ENCODE data around the gene ZNF318. TPM values are rescaled to one million over a fixed set of nuclear protein-coding genes. Genes with fewer than 3 reads are reported as not detected.

The ZNF318 gene
- polyA plus RNA-seq, 1 of the 3 experiments (the other 2 are of a cell fraction) = 6.3 TPM

- ChIA-PET CTCF (no interaction called here), POLR2A (no interaction called here)
- Histone ChIP-seq H4K20me1 (ENCODE audit: insufficient read depth) (no peaks in the 10 kb centered on the region), H3K79me2 (ENCODE audit: insufficient read depth) (no peaks in the 10 kb centered on the region), H3K4me2 (no peak overlapping the region), H3K4me3 (ENCODE audit: low read depth in 2 of 2, low read length in 1 of 2) (no peak overlapping the region), H3K4me1 (ENCODE audit: control insufficient read depth in 1 of 2, insufficient read depth in 2 of 2, low read depth in 1 of 2, low read length in 1 of 2) (no peaks in the 10 kb centered on the region; a peak in 1 of 4 replicates), H3K27ac (ENCODE audit: low read depth in 2 of 2, low read length in 1 of 2) (no peak overlapping the region), H3K36me3 (replicated peaks in 1 of 2; ENCODE audit: control insufficient read depth in 1 of 2, insufficient read depth in 2 of 2, low read length in 1 of 2) (no peaks in the 10 kb centered on the region), H3F3A (replicated peaks; ENCODE audit: insufficient read depth) (no peaks in the 10 kb centered on the region), H3K27me3 (ENCODE audit: insufficient read depth) (peaks cover 6% of the 10 kb centered on the region; the same call in 1 of the 2 replicates), H2AFZ (ENCODE audit: low read depth) (no peak overlapping the region), H3K9me3 (no peaks in the 10 kb centered on the region), H3K9me2 (no peaks in the 10 kb centered on the region), H3K9ac (no peak overlapping the region)
- DNase-seq = no peak
- WGBS (ENCODE audit: low lambda C conversion rate) = 74% methylated on average over 2 of the region's 3 CpGs
- no peak for TF ChIP-seq GATA2 (CRISPR knock-in tag; IDR thresholded peaks at IDR 0.05)
- no peak for TF ChIP-seq TAF1 (IDR thresholded peaks at IDR 0.05; ENCODE audit: borderline replicate concordance, low read depth, low read length)
- TF ChIP-seq RFX5 (IDR thresholded peaks at IDR 0.05; ENCODE audit: low read length) = no peak
- no peak for TF ChIP-seq IRF3 (IDR thresholded peaks at IDR 0.05; ENCODE audit: low read depth, low read length)
- TF ChIP-seq ELF1 (IDR thresholded peaks at IDR 0.05) = no peak
These were observed 75.7 kb downstream of the ZNF318 start for GRCh38 chr6:43293698-43294097.

GRCh38 chr6:43292763-43293318, 76.6 kb downstream of the ZNF318 start:
- no peak overlapping the region for H3K4me2 ChIP-seq
- H3K9ac ChIP-seq = no peak overlapping the region
- ChIA-PET POLR2A (no interaction called here), CTCF (interaction anchor here (1.0 kb wide), 1 partner anchor 24 kb away, joined by 3 read pairs; no protein-coding TSS in a partner anchor)
- H2AFZ ChIP-seq (ENCODE audit: low read depth) = no peak overlapping the region
- no peaks in the 10 kb centered on the region for H3K36me3 ChIP-seq (replicated peaks in 1 of 2; ENCODE audit: control insufficient read depth in 1 of 2, insufficient read depth in 2 of 2, low read length in 1 of 2)
- H3K9me2 ChIP-seq = no peaks in the 10 kb centered on the region
- TF ChIP-seq PBX3 (IDR thresholded peaks at IDR 0.05) (no peak), RFX5 (IDR thresholded peaks at IDR 0.05; ENCODE audit: low read length) (no peak), TAF1 (IDR thresholded peaks at IDR 0.05; ENCODE audit: borderline replicate concordance, low read depth, low read length) (no peak), RAD21 (IDR thresholded peaks at IDR 0.05; ENCODE audit: low read length) (no peak), EZH2phosphoT487 (IDR thresholded peaks at IDR 0.05; ENCODE audit: borderline replicate concordance, low read depth) (no peak), MEF2A (IDR thresholded peaks at IDR 0.05; ENCODE audit: borderline replicate concordance, low read depth) (no peak), TCF12 (IDR thresholded peaks at IDR 0.05) (no peak), SMC3 (IDR thresholded peaks at IDR 0.05; ENCODE audit: low read depth, low read length) (no peak), NFIC (IDR thresholded peaks at IDR 0.05; ENCODE audit: borderline replicate concordance) (no peak), RXRA (IDR thresholded peaks at IDR 0.05; ENCODE audit: borderline replicate concordance, low read depth) (no peak), CTCF (IDR thresholded peaks at IDR 0.05) (no peak), CHD2 (IDR thresholded peaks at IDR 0.05; ENCODE audit: low read length, partially characterized antibody) (no peak)
- no peaks in the 10 kb centered on the region for H3F3A ChIP-seq (replicated peaks; ENCODE audit: insufficient read depth)
- H3K27me3 ChIP-seq (ENCODE audit: insufficient read depth) = peaks cover 6% of the 10 kb centered on the region; the same call in 1 of the 2 replicates
- H3K79me2 ChIP-seq (ENCODE audit: insufficient read depth) = no peaks in the 10 kb centered on the region
- 74% methylated on average over 4 of the region's 5 CpGs for WGBS (ENCODE audit: low lambda C conversion rate)
- DNase-seq = no peak
- no peaks in the 10 kb centered on the region for H3K9me3 ChIP-seq
- H3K4me1 ChIP-seq (ENCODE audit: control insufficient read depth in 1 of 2, insufficient read depth in 2 of 2, low read depth in 1 of 2, low read length in 1 of 2) = no peaks in the 10 kb centered on the region; a peak in 1 of 4 replicates
- H3K4me3 ChIP-seq (ENCODE audit: low read depth in 2 of 2, low read length in 1 of 2) = no peak overlapping the region
- no peak overlapping the region for H3K27ac ChIP-seq (ENCODE audit: low read depth in 2 of 2, low read length in 1 of 2)
- no peaks in the 10 kb centered on the region for H4K20me1 ChIP-seq (ENCODE audit: insufficient read depth)

Data from SK-N-SH (cell line).